GM21825 (cell line): Measurements from ENCODE around the gene PTCHD1.

Source experiments
- ATAC-seq: cut with Tn5 transposase; IDR thresholded peaks from one replicate; pipeline ENCODE4 v1.9.1; 2021; ENCODE audit warnings: mild to moderate bottlenecking, moderate library complexity; ENCODE audit not compliant: unreplicated experiment

The PTCHD1 gene

DNA sequence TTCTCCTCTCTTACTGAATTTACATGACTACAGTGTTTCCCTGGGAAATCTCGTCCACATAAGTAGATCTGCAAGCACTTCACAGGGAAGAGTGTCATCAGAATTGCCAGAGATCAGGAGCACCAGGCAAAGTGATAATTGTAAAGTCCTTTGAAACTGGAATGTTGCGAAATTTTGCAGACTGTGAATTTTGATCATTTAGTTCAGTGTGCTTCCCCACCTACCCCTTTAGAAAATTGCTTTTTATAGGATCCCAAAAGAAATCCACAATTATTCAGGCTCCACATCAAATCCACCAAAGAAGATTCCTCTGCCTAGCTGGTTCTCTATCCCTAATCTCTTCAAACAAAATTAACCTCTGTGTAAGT, 10.2 kb downstream of the PTCHD1 start:
- no peak for ATAC-seq

DNA sequence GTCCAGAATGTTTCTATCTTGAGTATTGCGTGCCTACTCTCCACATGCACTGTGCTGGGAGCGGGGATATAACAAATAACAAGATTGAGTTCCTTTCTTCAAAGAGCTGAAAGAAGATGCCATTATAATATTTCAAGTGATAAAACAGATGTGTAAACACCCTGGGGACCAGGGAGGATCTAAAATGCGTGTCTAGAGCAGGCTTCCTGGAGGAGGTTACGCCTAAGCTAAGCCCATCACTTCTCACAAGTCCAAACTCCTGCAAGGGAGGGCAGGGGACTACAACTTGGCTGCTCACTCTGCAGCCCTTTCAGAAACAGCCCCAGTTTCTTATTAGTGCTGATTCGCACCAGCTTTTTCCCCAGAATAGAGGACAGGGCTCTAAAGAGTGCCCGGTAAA, 21.5 kb downstream of the PTCHD1 start:
- ATAC-seq = no peak

DNA sequence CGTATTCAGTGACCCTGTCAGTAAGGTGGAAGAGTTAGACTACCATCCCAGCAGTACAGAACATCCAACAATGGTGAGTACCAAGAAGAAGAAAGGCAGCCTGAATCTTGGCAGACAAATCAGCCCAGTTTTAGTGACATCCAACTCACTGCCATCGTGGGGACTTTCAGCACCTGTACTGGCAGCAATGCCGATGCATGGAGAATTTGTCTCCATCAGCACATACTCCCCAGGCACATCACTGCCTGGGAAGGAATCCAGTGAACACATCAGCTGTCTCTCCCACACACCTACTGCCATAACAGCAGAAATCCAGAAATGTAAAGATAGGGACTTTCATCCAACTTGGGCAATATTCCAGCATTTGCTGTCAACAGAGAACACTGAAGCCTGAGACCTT, 29.8 kb downstream of the PTCHD1 start:
- ATAC-seq = no peak

DNA sequence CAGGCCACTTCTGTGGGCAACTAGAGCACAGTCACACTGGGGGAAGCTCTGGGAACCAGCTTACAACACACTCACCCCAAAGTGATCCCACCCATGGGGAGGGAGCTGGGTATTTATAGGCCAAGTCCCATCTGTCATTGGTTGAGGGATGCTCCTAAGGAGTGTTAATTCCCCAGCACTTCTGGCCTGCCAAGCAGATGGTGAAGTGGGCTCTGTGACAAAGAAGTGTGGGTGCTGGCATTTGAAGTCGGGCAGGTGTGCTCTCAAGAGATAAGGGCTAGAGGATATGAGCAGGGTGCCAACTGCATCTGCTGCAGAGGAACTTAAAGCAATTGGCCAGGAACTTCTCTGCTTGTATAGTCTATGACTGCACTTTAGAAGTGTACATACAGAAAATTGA, 30.9 kb downstream of the PTCHD1 start:
- ATAC-seq = no peak

DNA sequence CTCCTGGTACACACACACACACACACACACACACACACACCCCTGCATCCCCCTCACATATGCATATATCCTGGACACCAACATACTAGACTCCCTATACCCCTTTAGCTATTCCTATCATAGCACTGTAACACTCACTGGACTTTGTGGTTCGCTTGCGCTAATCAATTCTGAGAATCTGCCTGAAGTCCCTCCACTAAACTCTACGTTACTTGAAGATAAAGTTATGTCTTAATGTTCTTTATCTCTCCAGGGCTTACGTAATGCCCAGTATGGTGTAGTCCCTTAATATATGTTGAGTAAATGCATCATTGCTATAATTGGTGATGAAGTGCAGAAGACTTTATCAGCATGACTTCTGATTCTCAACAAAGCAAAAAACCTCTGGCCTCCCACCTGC, 32.3 kb downstream of the PTCHD1 start:
- no peak for ATAC-seq

DNA sequence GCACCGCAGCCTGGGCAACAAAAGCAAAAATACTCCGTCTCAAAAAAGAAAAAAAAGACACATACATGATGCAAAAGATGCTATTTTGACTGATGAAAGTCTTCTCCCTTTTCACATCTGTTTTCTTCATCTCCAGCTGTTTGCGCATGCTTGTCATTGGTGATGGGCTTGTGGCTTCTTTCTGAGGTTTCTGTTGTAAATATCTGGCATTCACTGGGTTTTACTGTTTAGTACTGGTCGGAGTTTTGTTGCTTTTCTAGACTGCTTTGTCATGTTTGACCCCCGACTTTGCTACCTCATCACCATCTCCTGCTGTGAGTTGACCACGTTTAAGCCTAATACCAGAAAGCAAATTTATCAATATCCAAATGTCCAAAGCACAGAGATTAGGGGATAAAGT, 34.4 kb downstream of the PTCHD1 start:
- no peak for ATAC-seq

DNA sequence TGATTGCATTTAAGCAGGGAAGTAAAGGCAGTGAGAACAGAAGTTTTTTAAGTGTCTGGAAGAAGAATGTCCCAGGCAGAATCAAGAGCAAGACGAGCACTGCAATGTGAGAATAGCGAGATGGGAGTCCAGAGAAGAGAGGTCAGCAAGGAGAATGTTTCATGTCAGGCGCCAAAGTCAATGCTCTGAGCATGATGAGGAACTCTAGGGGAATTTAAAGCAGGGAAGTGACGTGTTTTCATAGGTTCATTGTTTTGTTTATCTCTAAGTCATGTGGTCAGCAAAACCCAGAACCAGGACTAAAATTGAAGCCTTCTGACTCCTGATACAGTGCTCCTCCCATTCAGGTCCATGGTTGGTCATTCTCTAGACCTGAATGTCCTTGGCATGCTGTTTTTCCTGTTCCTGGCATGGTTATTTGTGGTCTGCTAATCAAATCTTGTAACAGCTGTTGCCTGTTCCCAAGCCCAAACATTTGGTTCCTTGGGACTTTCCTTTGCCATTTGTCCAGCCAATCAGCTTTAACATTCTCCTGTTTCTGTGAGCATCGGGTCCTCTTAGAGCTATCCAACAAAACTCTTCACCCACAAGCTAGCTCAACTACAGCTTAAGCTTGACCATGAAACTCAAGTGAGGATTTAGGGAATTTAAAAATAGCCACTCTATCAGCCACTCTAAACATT, 37.7 kb downstream of the PTCHD1 start:
- no peak for ATAC-seq

DNA sequence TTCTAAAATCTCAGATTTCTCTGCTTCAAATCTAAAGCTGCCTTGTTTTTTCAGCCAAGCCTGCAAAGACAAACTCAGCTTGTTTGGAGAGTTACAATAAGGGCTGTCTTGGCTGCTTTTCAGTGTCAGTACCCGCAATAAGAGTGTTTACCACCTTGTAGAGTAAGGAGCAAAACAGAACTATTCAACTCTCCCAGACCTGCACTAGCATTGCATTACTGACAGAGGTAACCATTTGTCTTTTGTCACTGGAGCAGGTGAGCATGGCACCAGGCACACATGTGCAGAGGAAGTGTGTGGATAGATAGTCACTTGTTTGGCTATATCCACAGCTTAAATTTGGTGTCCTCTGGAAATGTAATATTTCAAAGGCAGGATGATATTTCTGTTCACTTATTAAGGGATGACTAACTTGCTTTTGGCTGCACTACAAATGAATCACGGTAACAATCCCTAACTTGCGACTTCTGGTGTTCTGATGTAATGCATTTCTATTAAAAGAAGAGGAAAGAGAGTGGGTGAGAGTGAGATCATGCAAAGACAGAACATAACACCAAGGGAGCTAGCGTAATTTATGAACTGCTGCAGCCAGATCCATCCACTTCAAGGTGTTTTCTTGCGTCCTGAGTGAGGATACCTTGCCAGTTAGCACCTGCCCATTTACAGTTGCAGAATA, 38.6 kb downstream of the PTCHD1 start:
- ATAC-seq = no peak

DNA sequence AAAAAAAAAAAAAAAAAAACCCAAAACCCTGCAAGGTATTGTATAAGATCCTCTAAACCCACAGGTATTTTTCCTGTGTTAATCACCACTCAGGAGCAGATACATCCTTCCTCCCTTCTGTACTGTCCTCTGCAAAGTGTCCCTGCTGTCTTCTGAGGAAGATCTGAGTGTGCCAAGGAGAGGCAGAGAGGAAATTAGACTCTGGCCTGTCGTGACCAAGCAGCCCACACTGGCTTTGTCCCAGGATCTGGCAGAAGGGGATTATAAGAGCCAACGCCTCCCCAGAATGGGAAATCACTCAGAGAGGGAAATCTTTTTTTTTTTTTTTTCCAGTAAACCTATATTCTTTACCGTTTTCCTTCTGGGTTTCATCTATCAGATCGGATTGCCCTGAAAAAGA, 39.6 kb downstream of the PTCHD1 start:
- ATAC-seq = no peak

DNA sequence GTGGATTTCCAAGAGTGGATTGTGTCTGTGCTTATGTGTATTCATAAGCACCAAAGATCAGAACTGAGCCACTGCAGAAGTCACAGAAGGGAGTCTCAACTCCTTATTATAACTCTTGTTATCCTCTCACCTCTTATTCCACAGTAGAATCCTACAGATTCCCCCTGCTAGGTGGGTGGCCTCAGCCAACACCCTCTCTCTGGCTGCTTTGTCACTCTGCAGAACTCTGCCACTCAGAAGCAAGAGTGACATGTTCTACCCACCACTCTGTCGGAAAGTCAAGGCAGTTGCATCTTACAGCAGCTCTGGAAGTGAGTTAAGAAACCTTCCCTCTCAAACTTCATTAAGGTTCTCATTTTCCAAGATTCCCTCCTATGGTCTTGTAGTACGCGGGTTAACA, 41.9 kb downstream of the PTCHD1 start:
- no peak for ATAC-seq

DNA sequence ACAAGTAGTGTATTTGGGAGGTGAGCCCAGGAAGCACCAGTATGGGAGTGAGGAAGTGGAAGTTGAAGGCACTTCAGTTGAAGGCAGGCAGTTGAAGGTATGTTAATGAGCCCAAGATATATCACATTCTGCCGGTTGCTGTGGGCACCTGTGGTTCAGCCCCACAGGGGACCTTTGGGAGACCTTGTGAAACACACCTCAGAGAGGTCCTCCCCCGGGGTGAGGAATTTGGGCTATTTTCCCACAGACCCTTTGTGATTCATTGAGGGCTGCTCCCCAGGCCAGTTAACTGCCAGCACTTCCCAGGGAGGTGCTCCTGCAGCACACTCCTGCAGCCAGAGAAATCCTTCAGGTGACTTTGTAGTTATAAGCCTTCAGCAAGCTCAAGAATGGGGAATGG, 45.9 kb downstream of the PTCHD1 start:
- no peak for ATAC-seq

DNA sequence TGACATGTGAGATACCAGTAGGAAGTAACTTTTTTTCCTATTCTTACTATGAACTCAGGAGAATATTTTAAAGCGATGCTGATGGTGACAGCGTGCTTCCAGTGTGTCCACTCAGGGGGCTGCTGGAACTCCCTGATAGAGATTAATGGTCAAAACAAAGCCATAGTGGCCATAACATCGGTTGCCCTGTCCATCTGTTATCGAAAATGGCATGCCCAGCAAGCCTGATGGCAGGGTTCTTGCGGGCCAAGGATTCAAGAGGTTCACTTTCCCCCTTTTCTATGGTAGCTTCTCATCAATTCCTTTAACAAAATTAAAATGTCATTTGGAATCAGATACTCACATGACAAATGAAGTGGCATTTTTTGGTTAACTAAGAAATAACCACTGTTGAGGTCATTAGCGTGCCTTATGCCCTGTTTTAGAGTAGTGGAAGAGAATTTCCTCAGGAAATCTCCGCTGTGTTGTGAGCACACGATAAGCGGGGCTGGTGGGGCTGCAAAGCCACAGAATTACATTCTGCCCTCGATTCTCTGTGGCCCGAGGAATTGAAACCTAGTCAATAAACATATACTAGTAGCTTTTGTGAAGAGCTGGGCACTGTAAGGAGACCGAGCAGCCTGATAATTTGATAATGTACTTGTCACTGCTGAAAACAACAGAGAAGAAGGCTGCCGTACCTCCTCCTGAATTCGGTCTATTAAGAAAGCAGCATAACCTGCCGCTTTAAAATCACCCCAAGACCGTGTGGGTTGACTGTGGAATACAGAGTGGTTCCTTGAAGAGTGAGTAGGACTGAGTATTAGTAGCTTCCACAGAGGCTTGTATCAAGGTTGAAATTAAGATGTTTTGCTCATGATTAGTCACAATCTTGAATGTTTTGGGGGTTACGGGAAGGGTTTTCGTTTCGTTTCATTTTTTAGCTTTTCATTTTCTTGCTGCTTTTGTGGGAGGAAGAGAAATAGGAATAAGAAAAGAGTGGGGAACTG, 46.7 kb downstream of the PTCHD1 start:
- ATAC-seq = no peak

DNA sequence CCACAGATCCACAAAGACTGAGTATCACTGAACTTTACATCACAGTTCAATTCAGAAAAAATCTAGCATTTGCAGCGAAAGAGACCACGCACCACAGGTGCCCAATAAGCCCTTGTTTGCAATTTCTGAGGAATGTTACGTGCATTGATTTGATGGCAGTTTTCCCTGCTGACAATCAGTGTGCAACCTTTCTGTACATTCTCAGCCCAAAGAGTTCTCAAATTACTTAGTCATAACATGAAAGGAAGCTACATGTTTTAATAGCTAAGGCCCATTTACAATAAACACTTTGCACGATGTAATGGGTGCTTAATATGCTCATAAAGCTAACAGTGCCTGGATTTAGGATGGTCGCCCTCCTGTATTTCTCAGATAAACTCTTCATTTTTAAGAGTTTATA, 47.9 kb downstream of the PTCHD1 start:
- ATAC-seq = no peak

DNA sequence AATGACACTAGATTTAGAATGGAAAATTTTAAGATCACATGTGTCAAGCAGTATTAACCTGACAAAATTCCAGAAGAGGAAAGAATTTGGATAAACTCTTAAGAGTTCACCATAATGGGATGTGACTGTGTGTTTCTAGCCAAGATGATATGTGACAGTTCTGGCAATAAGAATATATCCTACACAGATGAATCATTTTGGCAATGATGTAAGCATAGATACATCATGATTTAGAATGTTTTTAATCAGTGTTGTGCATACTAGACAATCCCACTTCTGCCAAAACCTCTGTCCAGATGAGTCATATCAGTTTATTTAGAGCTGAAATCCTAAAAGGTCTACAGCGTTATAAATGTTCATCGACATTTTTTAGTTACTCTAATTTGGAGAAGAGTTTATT, 48.8 kb downstream of the PTCHD1 start:
- no peak for ATAC-seq

DNA sequence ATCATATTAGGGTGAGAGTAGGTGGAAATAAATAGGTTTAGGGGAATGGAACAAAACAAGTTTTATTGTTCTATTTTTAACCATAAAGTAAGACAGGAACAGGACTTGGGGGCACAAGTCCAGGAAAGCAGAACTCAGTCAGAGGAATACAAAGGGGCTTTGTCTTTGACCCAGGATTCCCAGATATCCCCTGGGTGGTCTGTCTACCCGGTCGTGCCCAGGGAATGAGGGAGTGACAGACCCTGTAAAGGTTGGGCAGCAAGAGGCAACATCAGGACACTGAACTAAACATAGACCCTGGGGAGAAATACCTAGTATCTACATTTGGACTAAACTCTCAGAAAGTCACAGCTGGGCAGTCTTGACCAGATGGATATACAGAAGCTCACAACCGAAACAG, 50.6 kb downstream of the PTCHD1 start:
- ATAC-seq = no peak

DNA sequence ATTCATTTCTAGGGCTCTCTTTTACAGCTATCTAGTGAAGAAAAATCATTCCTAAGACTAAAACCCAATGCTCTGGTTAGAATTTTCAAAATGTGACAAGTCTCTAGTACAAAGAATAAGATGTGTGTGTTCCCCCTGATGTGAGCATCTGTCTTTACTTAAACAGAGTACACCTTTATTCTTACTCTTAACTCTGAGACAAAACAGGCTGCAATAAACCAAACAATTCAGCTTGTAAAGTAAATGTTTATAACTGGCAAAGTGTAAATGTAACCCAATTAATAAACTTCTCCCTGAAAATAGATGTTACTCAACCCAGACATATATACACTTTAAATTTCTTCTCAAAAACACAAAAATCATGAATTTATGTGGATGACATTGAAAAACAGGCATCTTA, 51.6 kb downstream of the PTCHD1 start:
- ATAC-seq = no peak

DNA sequence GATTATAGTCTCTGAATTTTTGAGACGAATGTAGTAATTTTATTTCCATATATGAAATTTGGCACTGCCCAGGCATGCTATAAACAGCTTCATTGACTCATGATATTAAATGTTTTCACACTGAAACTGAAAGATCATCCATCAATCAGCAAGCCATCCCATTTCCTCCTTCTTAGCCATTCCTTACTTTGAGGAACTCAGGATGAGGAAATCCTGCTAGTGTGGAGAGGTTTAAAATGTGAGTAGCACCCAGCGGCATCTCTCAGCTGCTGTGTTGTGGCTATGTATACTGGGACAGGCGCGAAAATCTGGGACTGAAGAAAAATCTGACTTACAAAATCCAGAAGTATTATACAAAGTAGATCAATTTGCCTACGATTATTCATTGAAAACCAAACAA, 52.1 kb downstream of the PTCHD1 start:
- ATAC-seq = no peak

DNA sequence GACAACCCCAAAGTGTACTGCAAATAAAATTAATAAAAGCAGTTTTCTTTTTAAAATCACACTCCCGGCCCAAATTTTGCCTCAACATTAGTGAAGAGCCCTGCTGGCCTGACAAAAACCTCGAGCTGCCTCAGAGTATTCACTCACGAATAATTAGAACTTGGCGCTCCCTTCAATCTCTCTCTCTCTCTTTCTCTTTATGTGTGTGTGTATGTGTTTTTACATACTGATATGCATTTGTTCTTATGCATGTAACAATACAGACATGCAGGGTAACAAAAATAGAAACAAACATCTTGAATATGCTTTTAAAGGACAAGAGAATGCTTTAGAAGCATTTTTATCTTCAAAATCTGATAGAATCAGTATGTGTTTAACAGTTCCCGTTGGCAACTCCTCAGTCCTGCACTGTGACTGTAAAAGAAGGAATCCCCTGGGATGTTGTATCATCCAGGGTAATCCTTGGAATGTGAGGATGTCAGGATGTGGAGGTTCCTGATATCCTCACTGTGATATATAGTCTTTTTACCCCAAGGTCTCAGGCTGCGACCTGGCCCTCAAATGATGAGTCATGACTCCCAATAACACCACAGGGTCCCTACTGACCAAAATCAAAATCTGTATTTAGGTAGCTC, 53.0 kb downstream of the PTCHD1 start:
- ATAC-seq = no peak

DNA sequence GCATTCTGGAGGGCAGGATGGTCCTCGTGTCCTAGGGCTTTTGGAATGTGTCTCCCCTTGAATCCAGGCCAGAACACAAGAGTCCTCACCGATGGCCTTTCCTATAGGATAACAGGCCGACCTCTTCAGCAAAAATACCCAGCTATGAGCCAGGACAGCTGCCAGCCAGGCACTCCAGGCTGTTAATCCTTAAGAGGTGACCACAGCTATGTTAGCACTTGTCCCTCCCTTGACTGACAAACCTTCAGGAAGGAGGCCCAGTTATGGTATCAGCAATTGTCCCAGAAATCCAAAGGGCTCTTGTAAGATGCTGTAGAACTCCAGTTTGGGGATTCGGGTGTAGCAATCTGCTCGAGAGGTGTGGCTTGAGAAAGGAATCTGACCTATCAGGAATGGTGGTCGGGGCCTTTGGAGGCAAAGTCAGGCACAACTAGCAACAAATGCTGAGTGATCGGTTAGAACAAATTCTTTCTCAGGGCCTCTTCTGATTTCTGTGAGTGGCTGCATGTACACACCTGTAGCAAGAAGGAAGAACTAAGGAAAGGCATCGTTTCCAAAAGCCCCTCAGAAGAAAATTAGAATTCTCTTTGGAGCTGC, 54.6 kb downstream of the PTCHD1 start:
- no peak for ATAC-seq

DNA sequence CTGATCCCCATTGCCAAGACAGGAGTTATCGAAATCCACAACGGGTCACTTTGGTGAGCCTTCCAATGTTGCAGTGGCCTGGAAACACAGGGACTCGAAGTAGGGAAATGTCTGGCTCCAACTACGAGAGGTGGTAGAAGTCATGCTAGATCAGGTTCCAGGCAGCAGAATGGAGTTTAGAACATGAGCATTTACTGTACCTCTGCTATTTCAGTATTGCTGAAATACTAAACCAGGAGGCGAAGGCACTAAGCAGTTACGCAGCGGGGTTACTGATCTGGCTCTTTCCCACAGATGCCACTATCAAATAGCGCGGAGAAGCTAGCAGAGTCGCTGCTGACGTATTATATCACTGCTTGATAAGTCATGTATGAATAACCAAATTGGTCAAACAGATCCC, 56.3 kb downstream of the PTCHD1 start:
- no peak for ATAC-seq

DNA sequence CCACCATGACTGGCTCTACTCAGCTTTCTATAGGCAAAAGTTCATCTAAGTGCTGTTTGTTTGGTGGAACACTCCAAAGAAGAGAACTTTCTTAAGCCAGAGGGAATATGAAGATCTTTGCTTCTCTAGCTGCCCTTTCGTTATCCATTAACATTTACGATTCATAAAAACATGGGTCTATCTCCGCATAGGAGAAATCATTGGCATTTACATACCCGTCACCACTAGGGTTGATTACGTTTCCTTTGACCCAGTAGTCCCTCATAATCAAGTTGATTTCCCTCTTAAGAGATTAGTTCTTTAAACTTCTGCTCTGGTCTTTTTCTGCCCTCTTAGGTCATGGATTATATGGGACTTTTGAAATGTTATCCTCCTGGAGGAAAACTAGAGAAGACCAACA, 57.5 kb downstream of the PTCHD1 start:
- no peak for ATAC-seq
